ENCODE data around the gene BMPR1A. TPM values are rescaled to one million over a fixed set of nuclear protein-coding genes. Genes with fewer than 3 reads are reported as not detected.

BMPR1A gene
- total RNA-seq (2014; rRNA removed; shearing (Covaris generic)), result 35.3 and 53.4 TPM in 2 replicates

DNA sequence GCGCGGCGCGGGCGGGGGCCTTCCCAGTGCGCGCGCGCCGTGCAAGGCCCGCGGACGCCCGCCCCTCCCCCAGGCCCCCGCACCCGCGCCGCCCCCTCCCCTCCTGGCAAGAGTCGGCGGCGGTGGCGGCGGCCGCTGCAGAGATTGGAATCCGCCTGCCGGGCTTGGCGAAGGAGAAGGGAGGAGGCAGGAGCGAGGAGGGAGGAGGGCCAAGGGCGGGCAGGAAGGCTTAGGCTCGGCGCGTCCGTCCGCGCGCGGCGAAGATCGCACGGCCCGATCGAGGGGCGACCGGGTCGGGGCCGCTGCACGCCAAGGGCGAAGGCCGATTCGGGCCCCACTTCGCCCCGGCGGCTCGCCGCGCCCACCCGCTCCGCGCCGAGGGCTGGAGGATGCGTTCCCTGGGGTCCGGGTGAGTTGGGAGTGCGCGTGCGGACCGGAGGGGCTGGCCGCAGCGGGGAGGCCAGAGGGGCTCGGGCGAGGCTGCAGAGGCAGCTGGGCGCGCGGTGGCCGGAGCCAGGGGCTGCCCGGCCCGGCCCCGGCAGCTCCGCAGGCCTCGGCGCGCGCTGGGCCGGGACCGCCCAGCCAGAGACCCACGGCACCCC lies at the start of gene BMPR1A:
Gene BMPR1A (plus strand): TSS at position 109 of the 602 bp plus-strand sequence. CDS start 119,400 bp downstream, outside the sequence.
- Histone ChIP-seq H3K27me3 (replicated peaks) (no peaks in the 10 kb centered on the region), H3K36me3 (peaks cover 25% of the 10 kb centered on the region), H3K9me3 (replicated peaks) (no peaks in the 10 kb centered on the region), H3K4me1 (replicated peaks) (peaks cover 21% of the 10 kb centered on the region), H3K27ac (peak within 1 kb of the TSS; percentile 97), H3K4me3 (peak within 1 kb of the TSS; percentile 98)
- DNase-seq (ENCODE audit: low read depth in 1 of 2, low spot score in 2 of 2), result no peak

DNA sequence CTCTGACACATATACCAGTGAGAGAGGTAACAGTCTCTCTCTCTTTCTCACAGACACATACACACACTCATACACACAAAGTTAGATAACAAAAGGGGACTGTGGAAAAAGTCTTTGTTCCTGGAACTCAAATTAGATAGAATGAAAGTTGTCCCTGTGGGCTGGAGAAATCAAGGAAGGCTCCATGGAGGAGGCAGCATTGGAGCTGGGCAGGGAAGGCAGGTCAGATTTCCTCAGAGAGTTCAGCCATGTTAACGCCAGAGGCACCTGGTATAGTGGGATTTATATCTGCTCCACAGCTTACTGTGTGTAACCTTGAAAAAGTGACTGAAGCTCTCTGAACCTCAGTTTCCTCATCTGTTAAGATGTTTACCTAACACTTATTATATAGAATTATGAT lies 49.4 kb upstream of the BMPR1A start:
- Histone ChIP-seq H3K27ac (no peak overlapping the region), H3K4me3 (no peak overlapping the region), H3K27me3 (replicated peaks) (no peaks in the 10 kb centered on the region), H3K36me3 (0 out of 2 replicates have a peak, but pooled peaks cover 2% of the 10 kb centered on the region), H3K4me1 (replicated peaks) (peaks cover 11% of the 10 kb centered on the region), H3K9me3 (replicated peaks) (no peaks in the 10 kb centered on the region)
- no peak for DNase-seq (ENCODE audit: low read depth in 1 of 2, low spot score in 2 of 2)

DNA sequence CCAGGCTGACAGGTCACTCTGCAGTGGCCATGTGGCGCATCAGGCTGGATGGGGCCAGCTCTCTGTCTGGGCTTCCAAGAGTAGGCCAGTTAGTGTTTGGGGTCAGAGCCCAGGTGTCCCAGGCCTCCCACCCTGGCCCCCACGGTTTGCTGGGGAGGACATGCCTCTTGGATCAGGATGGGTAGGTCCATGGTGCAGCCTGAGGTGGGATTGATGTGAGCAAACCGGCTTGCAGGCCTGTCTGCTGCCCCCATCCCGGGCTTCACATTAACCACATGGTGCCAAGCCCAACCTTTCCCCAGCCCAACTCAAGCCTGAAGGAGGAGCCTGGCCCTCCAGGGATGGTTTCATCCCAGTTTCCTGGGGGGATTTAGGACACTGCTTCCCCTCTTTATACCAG lies 48.9 kb upstream of the BMPR1A start:
- Histone ChIP-seq H3K27me3 (replicated peaks) (no peaks in the 10 kb centered on the region), H3K4me1 (replicated peaks) (peaks cover 16% of the 10 kb centered on the region), H3K9me3 (replicated peaks) (no peaks in the 10 kb centered on the region), H3K4me3 (no peak overlapping the region), H3K36me3 (0 out of 2 replicates have a peak, but pooled peaks cover 2% of the 10 kb centered on the region), H3K27ac (no peak overlapping the region)
- no peak for DNase-seq (ENCODE audit: low read depth in 1 of 2, low spot score in 2 of 2)

DNA sequence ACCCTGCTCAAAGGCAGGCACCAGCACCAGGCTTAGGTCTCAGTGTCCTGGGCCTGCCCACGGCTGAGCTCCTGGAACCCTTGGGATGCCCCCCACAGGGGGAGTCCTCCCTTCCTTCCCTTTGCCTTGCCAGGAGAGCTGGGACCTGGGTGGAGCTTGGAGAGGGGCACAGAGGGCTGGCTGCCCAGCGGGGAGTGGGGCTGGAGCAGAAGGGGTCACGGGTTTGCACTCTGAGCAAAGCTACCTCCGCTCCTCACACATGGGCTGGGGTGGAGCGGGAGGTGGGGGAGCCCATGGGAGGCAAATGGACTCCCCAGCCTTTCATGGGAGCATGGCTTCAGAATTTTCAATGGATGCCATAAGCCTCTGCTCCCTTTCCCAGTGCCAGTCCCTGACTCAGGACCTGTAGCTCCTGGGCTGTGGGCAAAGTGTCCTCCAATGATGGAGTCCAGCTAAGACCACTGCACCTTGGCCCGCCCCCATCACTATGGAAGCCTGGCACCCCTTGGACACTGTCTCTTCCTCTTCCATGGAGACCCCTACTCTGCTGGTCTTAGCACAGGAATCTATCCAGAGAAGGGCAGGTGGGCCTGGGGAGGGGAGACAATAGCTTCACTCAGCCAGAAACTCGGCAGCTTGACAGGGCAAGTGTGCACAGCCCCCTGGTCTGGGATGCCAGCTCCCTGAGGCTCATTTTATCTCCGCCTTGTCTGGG lies 48.2 kb upstream of the BMPR1A start:
- H3K27me3 ChIP-seq (replicated peaks), result no peaks in the 10 kb centered on the region
- no peaks in the 10 kb centered on the region for H3K9me3 ChIP-seq (replicated peaks)
- no peak overlapping the region for H3K4me3 ChIP-seq
- H3K36me3 ChIP-seq, result 0 out of 2 replicates have a peak, but pooled peaks cover 2% of the 10 kb centered on the region
- no peak overlapping the region for H3K27ac ChIP-seq
- no peak for DNase-seq (ENCODE audit: low read depth in 1 of 2, low spot score in 2 of 2)
- H3K4me1 ChIP-seq (replicated peaks), result peaks cover 18% of the 10 kb centered on the region

DNA sequence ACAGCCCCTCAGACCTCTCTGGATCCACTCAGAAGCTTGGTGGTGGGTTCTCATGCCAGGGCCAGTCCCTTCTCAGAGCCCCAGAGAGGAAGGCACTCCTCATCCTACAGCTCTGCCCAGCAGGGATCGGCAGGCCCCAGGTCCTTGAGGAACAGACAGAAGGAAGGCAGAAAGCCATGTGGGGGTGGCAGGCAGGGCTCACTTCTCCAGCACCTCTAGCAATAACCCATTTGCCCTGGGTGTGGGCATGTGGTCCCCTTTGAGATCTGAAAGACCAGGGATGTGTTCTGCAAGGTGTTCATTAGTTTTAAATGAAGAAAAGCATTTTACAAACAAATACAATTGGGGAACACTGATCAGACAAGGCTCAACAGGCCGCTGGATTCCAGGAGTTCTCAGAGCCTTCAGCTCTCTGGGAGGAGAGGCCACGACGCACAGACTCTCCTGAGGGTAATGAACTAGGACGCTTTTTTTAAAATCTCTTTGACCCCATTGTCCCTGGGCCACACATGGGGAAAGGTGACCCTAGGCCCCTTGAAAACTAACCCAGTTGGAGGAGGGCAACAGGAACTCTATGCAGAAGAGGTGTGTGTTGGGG lies 47.5 kb upstream of the BMPR1A start:
- DNase-seq (ENCODE audit: low read depth in 1 of 2, low spot score in 2 of 2), result no peak
- Histone ChIP-seq H3K27ac (no peak overlapping the region), H3K9me3 (replicated peaks) (0 out of 2 replicates have a peak, but pooled peaks cover 2% of the 10 kb centered on the region), H3K4me1 (replicated peaks) (peaks cover 18% of the 10 kb centered on the region), H3K4me3 (no peak overlapping the region), H3K27me3 (replicated peaks) (no peaks in the 10 kb centered on the region), H3K36me3 (0 out of 2 replicates have a peak, but pooled peaks cover 2% of the 10 kb centered on the region)

DNA sequence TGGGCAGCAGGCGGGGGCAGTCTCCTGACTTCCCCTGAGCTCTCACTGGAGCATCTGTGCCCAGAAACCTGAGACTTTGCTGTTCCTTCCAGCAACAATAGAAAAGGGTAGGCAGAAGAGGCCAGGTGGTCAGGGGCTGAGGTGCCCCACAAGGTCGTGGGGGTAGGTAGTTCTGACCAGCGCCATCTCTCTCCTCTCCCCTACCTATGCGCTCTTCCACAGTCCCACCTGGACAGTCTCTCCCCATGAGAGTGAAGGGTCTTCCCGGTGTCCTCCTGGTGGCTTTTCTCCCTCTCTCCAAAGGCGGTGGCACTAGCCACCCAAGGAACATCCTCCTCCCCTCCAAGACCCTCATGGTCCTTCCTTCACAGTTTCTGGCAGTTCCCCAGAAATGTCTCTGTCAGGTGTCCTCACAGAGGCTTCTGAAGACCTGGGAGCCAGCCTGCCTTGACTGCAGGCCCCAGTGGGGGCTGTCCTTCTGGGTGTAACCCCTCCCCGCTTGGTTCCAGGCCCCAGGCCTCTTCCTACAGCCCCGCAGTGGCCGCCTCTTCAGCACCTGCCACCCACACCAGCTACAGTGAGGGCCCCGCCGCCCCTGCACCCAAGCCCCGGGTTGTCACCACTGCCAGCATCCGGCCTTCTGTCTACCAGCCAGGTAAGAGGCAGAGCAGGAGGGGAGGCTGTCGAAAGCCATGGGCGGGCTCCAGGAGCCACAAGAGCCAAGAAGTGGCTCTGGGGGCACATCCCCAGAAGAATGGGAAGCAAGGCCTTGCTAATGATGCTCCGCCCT lies 46.8 kb upstream of the BMPR1A start:
- H3K4me3 ChIP-seq, result no peak overlapping the region
- no peak for DNase-seq (ENCODE audit: low read depth in 1 of 2, low spot score in 2 of 2)
- peaks cover 18% of the 10 kb centered on the region for H3K4me1 ChIP-seq (replicated peaks)
- H3K27ac ChIP-seq, result no peak overlapping the region
- 0 out of 2 replicates have a peak, but pooled peaks cover 2% of the 10 kb centered on the region for H3K36me3 ChIP-seq
- H3K9me3 ChIP-seq (replicated peaks), result 0 out of 2 replicates have a peak, but pooled peaks cover 2% of the 10 kb centered on the region
- H3K27me3 ChIP-seq (replicated peaks), result no peaks in the 10 kb centered on the region

DNA sequence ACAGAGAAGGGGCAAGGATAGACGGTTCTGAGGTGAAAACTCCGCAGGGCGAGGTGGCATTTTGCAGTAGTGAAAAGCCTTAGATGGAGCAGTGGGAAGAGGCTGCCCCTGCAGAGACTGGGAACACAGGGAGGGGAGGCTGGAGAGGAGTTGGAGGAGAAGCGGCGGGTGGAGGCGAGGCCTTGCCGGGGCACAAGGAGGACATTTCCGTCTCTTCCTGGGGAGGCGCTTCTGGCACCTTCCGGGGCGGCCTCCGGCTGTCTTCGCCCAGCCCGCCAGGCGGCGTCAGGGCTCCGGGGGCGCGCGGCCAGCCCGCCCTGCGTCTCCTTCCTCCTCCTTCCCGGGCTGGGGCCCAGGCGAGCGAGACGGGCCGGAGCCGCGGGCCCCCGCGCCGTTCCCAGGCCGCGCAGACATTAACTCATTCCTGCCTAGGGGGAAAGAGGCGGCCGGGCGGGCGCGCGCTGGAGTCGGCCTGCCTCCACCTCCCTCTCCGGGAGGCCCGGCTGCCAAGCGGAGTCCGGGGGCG lies 45.4 kb upstream of the BMPR1A start:
- Histone ChIP-seq H3K9me3 (replicated peaks) (0 out of 2 replicates have a peak, but pooled peaks cover 2% of the 10 kb centered on the region), H3K4me3 (peak overlapping the region; percentile 68), H3K36me3 (0 out of 2 replicates have a peak, but pooled peaks cover 2% of the 10 kb centered on the region), H3K4me1 (replicated peaks) (peaks cover 18% of the 10 kb centered on the region), H3K27ac (peak overlapping the region; percentile 92), H3K27me3 (replicated peaks) (no peaks in the 10 kb centered on the region)
- peak; percentile 91 to 98 for DNase-seq (ENCODE audit: low read depth in 1 of 2, low spot score in 2 of 2)

DNA sequence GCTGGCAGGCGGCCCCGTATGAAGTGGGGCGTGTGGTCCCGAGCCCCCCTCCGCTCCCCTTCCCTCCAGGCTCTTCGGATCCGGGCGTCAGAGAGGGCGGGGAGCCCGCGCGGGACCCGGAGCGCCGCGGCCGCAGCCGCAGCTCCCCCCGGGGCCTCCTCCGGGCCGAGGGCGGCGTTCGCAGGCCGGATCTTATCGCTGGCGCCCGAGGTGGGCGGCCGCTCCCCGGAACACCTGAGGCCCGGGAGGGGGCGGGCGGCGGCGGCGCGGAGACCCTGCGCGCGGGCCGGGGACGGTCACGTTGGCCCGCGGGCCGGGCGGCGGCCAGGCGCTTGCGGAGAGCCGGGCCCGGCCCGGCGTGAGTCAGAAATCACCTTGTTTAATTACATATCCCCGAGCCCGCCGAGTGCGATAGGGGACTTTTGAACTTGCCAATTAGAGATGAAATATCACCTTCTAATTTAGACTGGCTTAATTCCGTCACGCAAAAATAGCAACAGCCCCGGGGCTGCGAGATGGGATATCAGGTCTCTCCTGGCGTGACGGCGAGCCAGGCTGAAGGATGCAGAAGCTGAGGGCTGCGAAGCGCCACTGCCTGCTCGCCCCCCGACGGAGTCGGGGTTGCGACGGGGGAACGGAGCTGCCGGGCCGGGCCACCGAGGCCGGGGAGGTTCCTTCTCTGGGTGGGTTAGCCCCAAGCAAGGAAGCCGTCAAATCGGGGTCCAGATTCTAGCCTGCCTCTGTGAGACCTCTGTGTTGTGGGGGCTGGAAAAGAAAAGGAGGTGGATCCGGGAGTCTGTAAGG lies 44.7 kb upstream of the BMPR1A start:
- H3K27ac ChIP-seq, result peak overlapping the region; percentile 92
- DNase-seq (ENCODE audit: low read depth in 1 of 2, low spot score in 2 of 2), result peak in 1 of 2 experiments; percentile 69

DNA sequence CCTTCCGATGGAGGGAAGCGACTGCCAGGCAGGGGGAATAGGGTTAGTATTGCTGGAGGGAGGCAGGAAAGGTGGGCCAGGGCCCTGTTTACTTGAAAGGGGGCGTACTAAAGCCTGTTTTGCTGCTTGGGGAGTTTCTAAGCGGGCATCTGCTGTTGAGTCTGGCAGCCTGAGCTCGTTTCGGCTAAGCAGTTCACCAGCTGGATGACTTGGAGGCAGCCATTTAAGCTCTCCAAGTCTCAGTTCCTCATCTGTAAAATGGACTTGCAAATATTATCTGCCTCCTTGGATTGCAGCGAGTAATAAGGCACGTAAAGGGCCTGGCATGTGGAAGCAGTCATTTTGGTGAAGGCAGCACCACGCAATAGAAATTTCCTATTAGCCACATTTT lies 44.1 kb upstream of the BMPR1A start:
- Histone ChIP-seq H3K4me1 (replicated peaks) (peaks cover 18% of the 10 kb centered on the region), H3K9me3 (replicated peaks) (0 out of 2 replicates have a peak, but pooled peaks cover 2% of the 10 kb centered on the region), H3K4me3 (peak overlapping the region; percentile 68), H3K27ac (peak overlapping the region; percentile 92), H3K36me3 (0 out of 2 replicates have a peak, but pooled peaks cover 2% of the 10 kb centered on the region), H3K27me3 (replicated peaks) (no peaks in the 10 kb centered on the region)
- no peak for DNase-seq (ENCODE audit: low read depth in 1 of 2, low spot score in 2 of 2)

More for the DNA sequence above, 44.7 kb upstream of the BMPR1A start:
- peak overlapping the region; percentile 68 for H3K4me3 ChIP-seq
- H3K4me1 ChIP-seq (replicated peaks), result peaks cover 18% of the 10 kb centered on the region
- 0 out of 2 replicates have a peak, but pooled peaks cover 2% of the 10 kb centered on the region for H3K36me3 ChIP-seq
- no peaks in the 10 kb centered on the region for H3K27me3 ChIP-seq (replicated peaks)
- H3K9me3 ChIP-seq (replicated peaks), result 0 out of 2 replicates have a peak, but pooled peaks cover 2% of the 10 kb centered on the region

DNA sequence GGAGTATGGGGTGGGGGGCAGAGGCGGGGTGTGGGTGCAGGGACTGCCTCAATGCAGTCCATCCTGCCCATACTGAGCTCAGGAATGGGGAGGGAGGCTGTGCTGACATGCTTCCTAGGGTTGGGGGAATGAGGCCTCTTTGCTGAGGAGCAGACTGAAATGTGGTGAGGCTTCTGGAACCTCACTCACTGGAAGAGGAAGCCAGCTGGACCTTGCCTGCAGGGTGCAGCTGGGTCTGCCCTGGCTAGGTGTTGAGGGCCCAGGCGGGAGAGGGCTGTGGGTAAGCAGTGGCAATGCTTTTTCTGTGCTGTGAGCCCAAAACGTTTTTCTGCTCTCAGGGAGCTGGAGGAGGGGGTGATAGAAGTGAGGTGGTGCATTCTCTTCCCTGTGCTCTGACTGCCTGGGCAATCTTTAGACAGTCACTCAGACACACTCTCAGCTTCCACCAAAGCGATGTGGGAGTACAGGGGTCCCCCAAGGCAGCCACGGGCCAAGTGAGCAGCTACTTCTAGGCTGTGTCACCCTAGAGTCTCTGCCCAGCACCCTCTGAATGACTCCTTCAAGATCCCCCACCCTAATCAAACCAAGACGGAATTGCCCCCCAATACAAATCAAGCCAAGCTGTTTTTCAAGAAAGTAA lies 41.1 kb upstream of the BMPR1A start:
- H3K4me3 ChIP-seq, result no peak overlapping the region
- H3K27me3 ChIP-seq (replicated peaks), result no peaks in the 10 kb centered on the region
- no peak for DNase-seq (ENCODE audit: low read depth in 1 of 2, low spot score in 2 of 2)
- H3K9me3 ChIP-seq (replicated peaks), result 0 out of 2 replicates have a peak, but pooled peaks cover 2% of the 10 kb centered on the region
- H3K27ac ChIP-seq, result no peak overlapping the region
- H3K4me1 ChIP-seq (replicated peaks), result peaks cover 18% of the 10 kb centered on the region
- H3K36me3 ChIP-seq, result 0 out of 2 replicates have a peak, but pooled peaks cover 2% of the 10 kb centered on the region

DNA sequence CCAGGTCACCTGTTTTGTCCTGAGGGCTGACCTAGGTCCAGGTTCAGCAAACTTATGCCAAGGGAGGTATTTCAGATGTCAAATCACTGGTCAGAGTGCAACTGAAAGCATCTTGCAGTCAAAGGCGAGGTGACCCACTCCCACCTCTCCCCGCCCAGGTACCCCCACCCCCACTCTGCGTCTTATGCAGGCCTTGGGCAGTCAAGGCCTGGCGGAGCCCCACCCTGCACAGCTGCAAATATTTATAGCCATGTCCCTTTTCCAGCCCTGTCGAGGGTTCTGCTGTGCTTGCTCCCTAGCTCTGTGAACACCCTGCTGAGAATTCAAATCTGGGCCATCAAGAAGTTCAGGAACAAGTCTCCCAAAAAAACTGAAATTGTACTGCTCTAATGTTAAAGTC lies 40.6 kb upstream of the BMPR1A start:
- no peaks in the 10 kb centered on the region for H3K27me3 ChIP-seq (replicated peaks)

DNA sequence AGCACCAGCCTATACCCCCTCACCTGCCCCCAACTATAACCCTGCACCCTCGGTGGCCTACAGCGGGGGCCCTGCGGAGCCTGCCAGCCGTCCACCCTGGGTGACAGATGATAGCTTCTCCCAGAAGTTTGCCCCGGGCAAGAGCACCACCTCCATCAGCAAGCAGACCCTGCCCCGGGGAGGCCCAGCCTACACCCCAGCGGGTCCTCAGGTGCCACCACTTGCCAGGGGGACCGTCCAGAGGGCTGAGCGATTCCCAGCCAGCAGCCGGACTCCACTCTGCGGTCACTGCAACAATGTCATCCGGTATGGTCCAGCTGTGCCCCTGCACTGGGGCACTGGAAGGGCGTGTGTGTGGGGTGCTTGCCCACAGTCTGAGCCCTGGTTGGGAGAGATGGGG lies 40.0 kb upstream of the BMPR1A start:
- peaks cover 10% of the 10 kb centered on the region for H3K4me1 ChIP-seq (replicated peaks)
- no peak for DNase-seq (ENCODE audit: low read depth in 1 of 2, low spot score in 2 of 2)
- H3K27ac ChIP-seq, result no peak overlapping the region

More for the DNA sequence above, 40.6 kb upstream of the BMPR1A start:
- no peak overlapping the region for H3K4me3 ChIP-seq
- H3K36me3 ChIP-seq, result 0 out of 2 replicates have a peak, but pooled peaks cover 2% of the 10 kb centered on the region
- 0 out of 2 replicates have a peak, but pooled peaks cover 2% of the 10 kb centered on the region for H3K9me3 ChIP-seq (replicated peaks)
- H3K27ac ChIP-seq, result no peak overlapping the region
- DNase-seq (ENCODE audit: low read depth in 1 of 2, low spot score in 2 of 2), result no peak
- peaks cover 12% of the 10 kb centered on the region for H3K4me1 ChIP-seq (replicated peaks)

More for the DNA sequence above, 40.0 kb upstream of the BMPR1A start:
- Histone ChIP-seq H3K9me3 (replicated peaks) (0 out of 2 replicates have a peak, but pooled peaks cover 2% of the 10 kb centered on the region), H3K4me3 (no peak overlapping the region), H3K27me3 (replicated peaks) (no peaks in the 10 kb centered on the region), H3K36me3 (no peaks in the 10 kb centered on the region)
